ENCODE data around the gene ACER2. TPM values are rescaled to one million over a fixed set of nuclear protein-coding genes. Genes with fewer than 3 reads are reported as not detected.

ACER2 gene
- total RNA-seq, 4 donors from 2014 or later, result 1.7 to 4.8 (median 2.4) TPM

- H3K36me3 ChIP-seq, result no peaks in the 10 kb centered on the region
- DNase-seq, result no peak
- no peak for TF ChIP-seq CTCF (IDR thresholded peaks at IDR 0.05 in 4 of 5, conservative IDR thresholded peaks at IDR 0.05 in 1 of 5)
- no peak for TF ChIP-seq POLR2A (IDR thresholded peaks at IDR 0.05)
- no peaks in the 10 kb centered on the region for H3K9me3 ChIP-seq
- no peak overlapping the region for H3K27ac ChIP-seq
- peaks cover 0 to 3% (median 0%) of the 10 kb centered on the region in 3 donors for H3K27me3 ChIP-seq
- intact Hi-C loops (cut with DNase I; ENCODE audit: low total_unique reads) (no loop called here), in situ Hi-C loops (cut with MboI; ENCODE audit: low sequenced_read_pairs in 4 of 4) (loop anchor here in 1 of 4 donors (25.0 kb wide), 1 partner anchor 1631 kb away; no protein-coding TSS in a partner anchor)
- H3K4me3 ChIP-seq, result no peak overlapping the region
- H3K4me1 ChIP-seq, result no peaks in the 10 kb centered on the region
- no peak for ATAC-seq
These were observed 72.5 kb downstream of the ACER2 start for GRCh38 chr9:19481121-19481870.

- intact Hi-C loops (cut with DNase I; ENCODE audit: low total_unique reads) (no loop called here), in situ Hi-C loops (cut with MboI; ENCODE audit: low sequenced_read_pairs in 4 of 4) (loop anchor here in 1 of 4 donors (25.0 kb wide), 1 partner anchor 1630 kb away; no protein-coding TSS in a partner anchor)
- no peak overlapping the region for H3K27ac ChIP-seq
- peaks cover 0 to 3% (median 0%) of the 10 kb centered on the region in 3 donors for H3K27me3 ChIP-seq
- no peak for DNase-seq
- no peaks in the 10 kb centered on the region for H3K4me1 ChIP-seq
- H3K9me3 ChIP-seq, result no peaks in the 10 kb centered on the region
- no peak overlapping the region for H3K4me3 ChIP-seq
- ATAC-seq, result no peak
- H3K36me3 ChIP-seq, result no peaks in the 10 kb centered on the region
- TF ChIP-seq POLR2A (IDR thresholded peaks at IDR 0.05) (no peak), CTCF (IDR thresholded peaks at IDR 0.05 in 4 of 5, conservative IDR thresholded peaks at IDR 0.05 in 1 of 5) (no peak)
These were observed 73.2 kb downstream of the ACER2 start for GRCh38 chr9:19481971-19482404.

- TF ChIP-seq CTCF (IDR thresholded peaks at IDR 0.05 in 4 of 5, conservative IDR thresholded peaks at IDR 0.05 in 1 of 5), result no peak
- no peak for TF ChIP-seq POLR2A (IDR thresholded peaks at IDR 0.05)
- in situ Hi-C loops (cut with MboI; ENCODE audit: low sequenced_read_pairs in 4 of 4) (loop anchor here in 1 of 4 donors (25.0 kb wide), 1 partner anchor 1628 kb away; no protein-coding TSS in a partner anchor), intact Hi-C loops (cut with DNase I; ENCODE audit: low total_unique reads) (no loop called here)
- Histone ChIP-seq H3K9me3 (no peaks in the 10 kb centered on the region), H3K36me3 (no peaks in the 10 kb centered on the region), H3K4me3 (no peak overlapping the region), H3K27ac (no peak overlapping the region), H3K4me1 (no peaks in the 10 kb centered on the region), H3K27me3 (peaks cover 0 to 3% (median 0%) of the 10 kb centered on the region in 3 donors)
- DNase-seq, result no peak
- ATAC-seq, result no peak
These were observed 75.9 kb downstream of the ACER2 start for GRCh38 chr9:19484699-19485098.

- intact Hi-C loops (cut with DNase I; ENCODE audit: low total_unique reads) (no loop called here), in situ Hi-C loops (cut with MboI; ENCODE audit: low sequenced_read_pairs in 4 of 4) (loop anchor here in 1 of 4 donors (25.0 kb wide), 1 partner anchor 1627 kb away; no protein-coding TSS in a partner anchor)
- no peak for DNase-seq
- ATAC-seq, result no peak
- no peaks in the 10 kb centered on the region for H3K9me3 ChIP-seq
- no peak overlapping the region for H3K27ac ChIP-seq
- no peak for TF ChIP-seq CTCF (IDR thresholded peaks at IDR 0.05 in 4 of 5, conservative IDR thresholded peaks at IDR 0.05 in 1 of 5)
- TF ChIP-seq POLR2A (IDR thresholded peaks at IDR 0.05), result no peak
- H3K27me3 ChIP-seq, result peaks cover 0 to 3% (median 0%) of the 10 kb centered on the region in 3 donors
- no peak overlapping the region for H3K4me3 ChIP-seq
- H3K36me3 ChIP-seq, result no peaks in the 10 kb centered on the region
- H3K4me1 ChIP-seq, result no peaks in the 10 kb centered on the region
These were observed 76.4 kb downstream of the ACER2 start for GRCh38 chr9:19485193-19485592.

Data from gastrocnemius medialis (tissue), 4 donors.